GM18870 (cell line): ENCODE measurements around the gene CUX1.

Experiments used
- ATAC-seq: cut with Tn5 transposase; IDR thresholded peaks from one replicate; pipeline ENCODE4 v1.9.1; 2021; ENCODE audit warnings: moderate library complexity; ENCODE audit not compliant: unreplicated experiment

CUX1 gene

GRCh38 chr7:102196028-102196427 is 378.6 kb downstream of the CUX1 start:
- no peak for ATAC-seq

GRCh38 chr7:102197161-102197560 is 379.7 kb downstream of the CUX1 start:
- no peak for ATAC-seq

- no peak for ATAC-seq
Measured at GRCh38 chr7:102197599-102197998, 380.2 kb downstream of the CUX1 start.

DNA sequence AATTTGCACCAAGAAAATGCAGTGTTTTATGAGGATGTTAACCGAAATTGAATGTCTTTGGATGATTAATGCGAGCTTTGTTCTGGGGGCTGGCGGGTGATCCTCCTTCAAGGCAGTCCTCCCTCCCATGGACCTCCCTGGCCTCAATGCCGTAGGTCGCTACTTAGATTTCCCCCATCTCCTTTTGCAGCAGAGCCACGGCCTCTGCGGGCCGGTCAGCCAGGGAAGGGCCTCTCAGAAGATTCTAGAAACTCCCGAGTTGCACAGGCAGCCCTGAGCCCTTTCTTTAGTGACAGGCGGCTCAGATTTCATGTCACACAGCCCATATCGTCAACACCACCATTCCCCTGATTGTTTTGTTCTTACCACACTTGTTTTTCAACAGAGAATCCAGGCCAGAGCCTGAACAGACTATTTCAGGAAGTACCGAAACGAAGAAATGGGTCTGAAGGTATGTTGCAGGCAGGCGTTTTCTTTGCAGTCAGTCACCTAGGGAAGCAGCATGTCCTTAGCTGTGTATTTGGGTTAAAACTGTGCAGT is 381.1 kb downstream of the CUX1 start:
- ATAC-seq, result no peak

- no peak for ATAC-seq
Measured at GRCh38 chr7:102201576-102201975, 384.1 kb downstream of the CUX1 start.

GRCh38 chr7:102202556-102202955 is 385.1 kb downstream of the CUX1 start:
- ATAC-seq, result no peak

DNA sequence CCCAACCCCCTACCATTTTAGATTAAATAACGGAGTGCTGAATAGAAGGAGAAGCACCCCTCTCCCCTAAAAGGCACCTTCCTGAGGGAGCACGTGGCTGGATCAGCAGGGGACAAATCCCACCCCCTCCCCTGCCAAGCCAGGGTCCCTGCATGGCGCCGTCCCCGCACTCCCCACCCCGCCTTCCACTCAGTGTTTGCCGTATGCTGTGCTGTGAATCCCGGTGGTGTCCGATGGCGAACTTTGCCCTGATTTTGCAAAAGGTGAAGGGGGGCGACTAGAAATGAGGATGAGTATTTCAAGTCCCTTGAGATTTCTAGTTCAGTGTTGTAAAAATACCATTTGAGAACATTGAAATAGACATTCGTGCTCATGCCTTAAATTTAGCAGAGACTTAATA is 385.8 kb downstream of the CUX1 start:
- no peak for ATAC-seq

DNA sequence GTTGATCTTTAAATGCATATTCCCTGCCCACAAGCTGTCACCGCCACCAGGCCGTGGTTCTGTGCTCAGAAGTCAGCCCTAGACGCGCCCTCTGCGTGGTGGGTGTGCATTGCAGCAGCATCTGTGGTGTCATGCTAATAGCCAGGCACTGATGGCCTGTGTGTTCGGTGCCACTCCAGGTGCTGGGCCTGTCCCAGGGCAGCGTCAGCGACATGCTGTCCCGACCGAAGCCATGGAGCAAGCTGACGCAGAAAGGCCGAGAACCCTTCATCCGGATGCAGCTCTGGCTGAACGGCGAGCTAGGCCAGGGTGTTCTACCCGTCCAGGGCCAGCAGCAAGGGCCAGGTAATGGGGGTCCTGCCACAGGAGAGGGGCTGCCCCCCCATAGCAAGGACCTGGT is 386.8 kb downstream of the CUX1 start:
- no peak for ATAC-seq

- ATAC-seq, result no peak
Measured at GRCh38 chr7:102205915-102206314, 388.5 kb downstream of the CUX1 start.

- ATAC-seq, result no peak
Measured at GRCh38 chr7:102208826-102209225, 391.4 kb downstream of the CUX1 start.

DNA sequence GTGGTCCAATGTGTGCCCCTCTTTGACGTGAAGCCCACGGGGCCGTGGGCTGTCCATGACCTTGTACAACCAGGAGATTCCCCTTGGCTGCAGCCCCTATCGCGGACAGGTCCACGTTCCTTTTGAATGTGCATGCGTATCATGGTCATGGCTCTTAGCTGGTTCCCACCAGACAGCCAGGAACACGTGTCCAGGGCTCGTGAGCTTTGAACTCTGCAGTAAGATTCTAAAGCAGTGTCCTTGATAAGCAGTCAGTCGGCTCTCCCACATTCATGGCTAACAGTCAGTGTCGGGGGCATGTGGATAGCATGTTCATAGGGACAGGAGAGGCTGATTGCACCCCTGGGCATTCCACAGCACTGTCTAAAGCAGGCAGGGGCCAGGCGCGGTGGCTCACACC is 393.4 kb downstream of the CUX1 start:
- ATAC-seq, result no peak

GRCh38 chr7:102211590-102212550 is 394.4 kb downstream of the CUX1 start:
- ATAC-seq, result no peak

GRCh38 chr7:102214477-102215072 is 397.1 kb downstream of the CUX1 start:
- ATAC-seq, result no peak

GRCh38 chr7:102215256-102215655 is 397.8 kb downstream of the CUX1 start:
- ATAC-seq, result no peak

DNA sequence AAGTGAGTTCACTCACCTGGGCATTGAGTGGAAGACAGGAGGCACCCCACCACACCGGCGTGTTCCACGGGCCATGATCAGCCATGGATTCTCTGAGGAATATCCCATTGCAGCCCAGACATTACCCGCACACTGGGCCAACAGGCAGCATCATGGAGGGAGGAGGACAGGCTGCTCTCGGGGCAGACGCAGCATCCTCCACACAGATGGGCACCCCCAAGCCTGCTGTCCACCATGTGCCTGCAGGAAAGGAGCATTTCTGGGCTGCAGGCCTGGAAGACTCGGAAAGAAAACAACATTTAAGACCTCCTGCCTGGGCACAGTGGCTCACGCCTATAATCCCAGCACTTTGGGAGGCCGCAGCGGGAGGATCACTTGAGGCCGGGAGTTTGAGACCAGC is 398.3 kb downstream of the CUX1 start:
- no peak for ATAC-seq

- no peak for ATAC-seq
Measured at GRCh38 chr7:102216573-102217314, 399.3 kb downstream of the CUX1 start.

DNA sequence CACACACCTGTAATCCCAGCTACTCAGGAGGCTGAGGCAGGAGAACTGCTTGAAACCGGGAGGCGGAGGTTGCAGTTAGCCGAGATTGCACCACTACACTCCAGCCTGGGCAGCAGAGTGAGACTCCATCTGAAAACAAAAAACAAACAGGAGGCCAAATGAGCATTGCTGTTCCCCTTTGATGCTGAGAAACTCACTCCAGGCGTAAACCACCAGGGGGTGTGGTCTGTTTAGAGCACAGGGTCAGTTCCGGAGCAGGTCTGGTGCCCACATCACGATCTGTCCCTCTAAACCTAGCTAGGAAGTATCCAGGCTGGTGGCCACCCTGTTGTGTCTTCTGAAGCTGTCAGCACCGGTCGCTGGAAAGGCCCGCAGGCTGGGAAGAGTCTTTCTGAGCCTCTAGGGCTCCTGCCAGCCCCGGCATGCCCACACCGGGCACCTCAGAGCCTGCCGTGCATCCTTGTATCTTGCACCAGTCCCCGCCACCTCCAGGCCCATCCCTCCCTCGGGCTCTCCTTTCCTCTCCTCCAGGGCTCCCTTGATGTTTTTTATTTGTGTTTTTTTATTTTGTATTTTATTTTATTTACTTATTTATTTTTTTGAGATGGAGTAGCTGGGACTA is 402.9 kb downstream of the CUX1 start:
- no peak for ATAC-seq

GRCh38 chr7:102220960-102221800 is 403.8 kb downstream of the CUX1 start:
- no peak for ATAC-seq

GRCh38 chr7:102221961-102222360 is 404.5 kb downstream of the CUX1 start:
- no peak for ATAC-seq

DNA sequence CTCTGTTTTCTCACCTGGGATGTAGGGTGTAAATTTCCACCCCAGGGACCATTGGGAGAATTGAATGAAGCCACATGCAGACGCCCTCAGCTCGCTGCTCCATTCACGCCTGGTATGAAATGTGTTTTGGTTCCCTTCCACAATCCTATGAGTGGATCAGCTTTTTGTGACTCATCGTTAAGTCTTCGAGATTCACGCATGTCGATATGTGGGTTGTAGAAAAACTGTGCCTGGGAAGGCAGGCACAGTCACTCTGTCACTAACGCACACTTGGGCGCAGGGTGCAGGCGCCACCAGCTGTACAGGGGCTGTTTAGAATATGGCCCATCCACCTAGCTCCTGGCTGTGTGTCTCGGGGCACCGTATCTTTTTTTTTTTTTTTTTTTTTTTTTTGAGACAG is 405.0 kb downstream of the CUX1 start:
- no peak for ATAC-seq
